ENCODE data around the gene ECD.
"Not testable (repeated sequence)": the region's sequence is repeated elsewhere in the genome, so short reads cannot be mapped to it uniquely, and the experiment has no call there.

Gene ECD

DNA sequence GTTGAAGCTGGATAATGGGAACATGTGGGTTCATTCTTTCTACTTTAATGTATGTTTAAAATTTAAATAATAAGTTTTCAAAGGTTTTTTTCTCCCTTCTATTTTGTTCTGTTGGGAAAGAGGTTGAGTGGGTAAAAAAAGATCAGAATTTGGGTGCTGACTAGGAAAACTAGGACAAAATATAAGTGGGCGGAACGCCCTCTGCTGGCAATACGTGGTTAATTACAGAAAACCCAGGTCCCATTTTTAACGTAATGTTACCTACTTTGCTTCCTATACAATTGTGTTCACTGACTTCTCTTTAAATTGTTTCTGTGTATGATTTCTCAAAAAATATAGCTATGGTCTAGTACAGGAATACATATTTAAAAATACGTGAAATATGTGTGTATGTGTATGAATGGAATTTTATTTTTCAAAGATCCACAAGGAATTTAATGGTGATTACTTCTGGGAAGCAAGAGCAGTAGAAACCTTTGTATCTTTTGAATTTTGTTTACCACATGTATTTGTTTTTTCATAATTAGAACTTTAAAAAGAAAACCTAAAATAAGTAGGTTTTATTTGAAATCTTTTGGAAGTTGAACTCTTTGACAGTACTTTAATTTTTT is 8.7 kb downstream of the ECD start:
- DNase-seq (ENCODE audit: low read depth): peak; percentile 21

DNA sequence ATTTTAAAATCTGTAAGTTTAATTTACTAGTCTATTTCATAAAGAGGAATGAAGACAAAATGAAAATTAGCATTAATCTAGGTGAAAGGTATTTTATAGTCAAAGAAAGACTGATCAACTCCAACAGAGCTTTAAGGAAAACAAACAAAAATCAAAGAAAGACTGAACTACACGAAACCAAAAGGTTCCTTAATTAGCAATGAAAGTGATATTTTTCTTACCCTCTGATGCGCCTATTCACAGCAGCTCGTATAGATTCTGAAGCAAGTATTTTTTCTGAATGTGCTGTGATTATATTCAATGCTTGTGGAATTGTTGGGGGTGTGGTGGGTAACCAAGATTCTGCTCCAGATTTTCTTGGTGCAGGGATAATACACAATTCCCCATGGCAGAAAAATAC is 11.8 kb downstream of the ECD start:
- no peak for DNase-seq (ENCODE audit: low read depth)

DNA sequence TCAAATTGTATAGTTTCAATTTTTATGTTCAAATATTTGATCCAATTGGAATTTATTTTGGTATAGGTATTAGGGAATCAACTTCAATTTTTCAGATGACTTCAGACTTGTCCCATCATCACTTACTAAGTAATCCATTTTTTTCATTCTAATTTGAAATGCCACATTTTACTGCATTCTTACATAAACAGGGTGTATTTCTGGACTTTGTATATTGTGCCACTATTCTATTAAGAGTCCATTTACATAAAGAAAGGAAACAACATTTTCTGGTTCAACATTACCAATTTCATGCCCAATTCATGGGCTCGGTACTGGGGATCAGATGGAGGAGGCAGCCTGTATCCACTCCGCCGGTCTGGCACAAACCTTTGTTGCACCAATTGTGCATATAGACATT is 15.8 kb downstream of the ECD start:
- no peak for DNase-seq (ENCODE audit: low read depth)

GRCh38 chr10:73150633-73151413 is 17.0 kb downstream of the ECD start:
- not testable (repeated sequence) for DNase-seq (ENCODE audit: low read depth)

- DNase-seq (ENCODE audit: low read depth): no peak
Observed at GRCh38 chr10:73141603-73142002, 26.2 kb downstream of the ECD start.

DNA sequence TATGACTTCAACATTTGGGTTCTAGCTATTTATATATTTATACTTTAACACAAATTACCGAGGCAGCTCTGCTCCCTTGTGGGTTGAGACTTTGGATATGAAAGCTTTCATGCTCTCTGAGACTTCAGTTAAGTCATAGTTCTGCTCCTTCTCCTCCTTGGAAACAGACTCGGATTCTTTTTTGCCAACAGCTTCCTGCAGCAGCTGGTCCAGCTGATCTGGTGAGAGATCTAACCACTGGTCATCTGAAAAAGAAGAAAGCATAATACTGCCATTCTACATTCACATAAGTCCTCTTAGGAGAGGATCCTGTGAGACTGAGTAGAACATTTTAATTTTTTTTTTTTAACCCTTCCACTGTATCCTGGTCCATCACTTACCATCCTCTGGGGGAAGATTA is 28.6 kb downstream of the ECD start:
- no peak for DNase-seq (ENCODE audit: low read depth)

- DNase-seq (ENCODE audit: low read depth): no peak
Observed at GRCh38 chr10:73136627-73137026, 31.2 kb downstream of the ECD start.

DNA sequence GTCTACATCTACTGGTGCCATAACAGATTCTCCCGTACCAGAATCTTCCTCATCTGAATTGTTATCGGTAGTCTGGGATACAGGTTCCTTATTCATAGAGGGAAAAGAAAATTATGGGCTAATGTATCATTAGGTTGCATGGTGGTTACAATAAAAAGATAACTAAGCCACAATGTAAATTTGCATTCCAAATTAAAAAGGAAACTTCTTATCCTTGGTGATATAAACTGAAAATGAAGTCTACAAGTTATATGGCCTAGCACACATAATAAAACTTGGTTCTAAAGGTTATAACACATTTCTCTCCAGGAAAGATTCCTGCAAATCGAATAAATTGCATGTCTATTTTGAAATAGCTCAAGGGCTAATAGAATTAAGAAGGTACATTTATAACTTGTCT is 33.1 kb downstream of the ECD start:
- no peak for DNase-seq (ENCODE audit: low read depth)

DNA sequence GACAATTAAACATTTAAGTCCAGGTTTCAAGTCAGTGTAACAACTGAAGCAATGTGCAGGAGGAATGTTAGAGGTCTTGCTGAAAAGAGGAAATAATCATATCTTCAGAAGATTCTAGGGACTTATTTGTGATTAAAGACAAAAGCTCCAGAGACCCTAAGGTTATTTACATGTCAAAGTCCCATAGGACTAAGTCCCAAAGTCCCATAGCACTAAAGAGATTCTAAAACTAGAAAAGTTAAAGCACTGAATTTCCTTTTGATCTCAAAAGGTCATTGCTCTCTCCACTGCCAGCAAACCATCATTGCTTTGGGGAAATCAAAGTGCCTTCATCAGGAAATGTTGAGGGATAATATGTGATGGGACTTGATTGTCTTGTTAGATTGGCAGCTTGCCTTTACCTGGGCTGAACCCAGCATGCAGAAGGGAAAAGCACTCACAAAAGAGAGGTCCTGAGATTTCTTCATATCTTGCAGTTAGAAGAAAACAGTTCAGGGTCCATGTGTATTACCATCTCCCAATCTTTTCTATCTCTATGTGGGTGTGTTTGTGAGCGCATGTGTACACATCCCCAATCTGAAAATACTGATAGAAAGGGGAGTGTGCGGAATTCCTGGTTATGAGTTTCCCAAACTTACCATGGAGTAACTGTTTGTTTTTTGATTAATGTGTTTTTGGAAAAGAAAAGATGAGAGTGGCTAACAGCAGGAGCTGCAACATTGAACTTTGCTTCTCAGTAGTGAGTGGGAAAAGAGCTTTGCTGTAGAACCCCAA is 35.7 kb downstream of the ECD start:
- DNase-seq (ENCODE audit: low read depth): no peak

GRCh38 chr10:73131301-73131700 is 36.5 kb downstream of the ECD start:
- DNase-seq (ENCODE audit: low read depth): no peak

DNA sequence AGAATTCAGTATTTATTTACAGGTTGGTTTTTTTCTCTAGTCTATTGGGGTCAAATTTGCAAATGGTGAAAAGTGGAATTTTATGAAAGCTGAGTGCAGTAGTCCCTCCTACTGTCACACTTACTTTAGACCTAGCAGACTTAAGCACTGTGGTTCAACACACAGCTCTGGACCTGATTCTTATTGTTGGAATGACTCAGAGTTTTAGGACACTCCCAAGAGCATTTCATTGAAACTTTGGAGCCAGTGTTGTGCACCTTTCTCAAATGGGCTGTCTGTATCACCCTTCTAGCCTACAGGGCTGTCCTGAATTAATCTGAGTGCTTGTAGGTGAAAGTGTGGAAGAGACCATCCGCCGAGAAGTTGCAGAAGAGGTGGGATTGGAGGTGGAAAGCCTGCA is 41.5 kb downstream of the ECD start:
- DNase-seq (ENCODE audit: low read depth): no peak

- no peak for DNase-seq (ENCODE audit: low read depth)
Observed at GRCh38 chr10:73119952-73120351, 47.9 kb downstream of the ECD start.

DNA sequence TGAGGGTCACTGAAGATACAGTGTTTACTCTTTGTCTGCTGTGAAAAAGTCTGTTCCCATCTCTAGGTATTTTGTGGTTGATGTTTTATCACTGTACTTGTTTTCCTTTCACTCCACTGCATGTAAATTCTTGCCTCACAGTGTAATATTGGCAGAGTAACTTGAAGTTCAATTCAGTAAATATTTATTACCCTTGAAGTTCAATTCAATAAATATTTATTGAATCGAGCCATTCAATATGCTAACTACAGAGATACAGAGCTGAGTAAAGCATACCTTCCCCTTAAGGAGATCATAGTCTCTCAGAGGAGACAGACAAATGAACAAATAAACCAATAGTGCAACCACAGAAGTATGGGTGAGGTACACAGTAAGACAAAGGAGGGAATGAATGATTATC is 48.4 kb downstream of the ECD start:
- no peak for DNase-seq (ENCODE audit: low read depth)

DNA sequence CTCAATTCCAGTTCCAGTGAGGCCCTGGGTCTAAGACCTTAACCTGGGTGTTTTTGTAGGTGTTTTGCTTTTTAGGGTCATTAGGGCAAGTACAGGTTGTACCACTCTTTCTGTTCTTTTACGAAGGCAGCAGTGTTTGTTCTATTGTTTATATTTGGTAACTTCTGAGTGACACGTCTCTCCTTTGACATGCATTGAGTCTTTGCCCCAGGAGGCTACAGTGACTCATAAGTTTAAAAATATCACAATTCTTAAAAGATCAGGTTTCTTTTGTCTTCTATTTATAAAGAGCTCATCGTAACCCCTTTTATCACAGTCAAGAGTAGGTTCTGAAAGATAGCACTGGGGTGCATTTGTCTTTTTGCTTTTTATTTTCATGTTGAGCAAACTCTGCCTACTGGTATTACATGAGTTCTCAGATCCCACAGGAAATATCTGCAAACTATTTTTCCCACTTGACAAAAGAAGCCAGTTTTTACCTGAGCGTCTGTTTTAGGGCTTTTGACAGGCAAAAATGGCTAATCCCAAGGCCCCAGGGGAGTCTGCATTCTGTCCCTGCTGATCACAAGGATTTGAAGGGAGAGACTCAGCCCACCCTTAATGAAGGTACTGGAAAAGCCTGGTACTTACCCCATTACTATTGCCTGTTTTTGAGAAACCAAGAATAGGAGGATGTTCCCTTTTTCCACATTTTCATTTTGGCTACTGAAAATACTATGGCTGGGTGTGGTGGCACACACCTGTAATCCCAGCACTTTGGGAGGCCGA is 49.6 kb downstream of the ECD start:
- no peak for DNase-seq (ENCODE audit: low read depth)

DNA sequence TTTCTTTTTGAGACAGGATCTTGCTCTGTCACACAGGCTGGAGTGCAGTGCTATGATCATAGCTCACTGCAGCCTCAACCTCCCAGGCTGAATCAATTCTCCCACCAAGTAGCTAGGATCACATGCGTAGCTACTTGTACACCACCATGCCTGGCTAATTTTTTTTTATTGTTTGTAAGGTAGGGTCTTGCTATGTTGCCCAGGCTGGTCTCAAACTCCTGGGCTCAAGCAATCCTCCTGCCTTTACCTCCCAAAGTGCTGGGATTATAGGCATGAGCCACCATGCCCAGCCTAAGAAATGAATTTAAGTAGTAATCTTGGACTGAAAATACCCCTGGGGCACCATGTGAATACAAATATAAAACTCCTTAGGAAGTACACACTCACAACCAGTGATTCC is 51.8 kb downstream of the ECD start:
- no peak for DNase-seq (ENCODE audit: low read depth)

GRCh38 chr10:73113551-73113950 is 54.3 kb downstream of the ECD start:
- DNase-seq (ENCODE audit: low read depth): no peak

- not testable (repeated sequence) for DNase-seq (ENCODE audit: low read depth)
Observed at GRCh38 chr10:73112032-73112431, 55.8 kb downstream of the ECD start.

DNA sequence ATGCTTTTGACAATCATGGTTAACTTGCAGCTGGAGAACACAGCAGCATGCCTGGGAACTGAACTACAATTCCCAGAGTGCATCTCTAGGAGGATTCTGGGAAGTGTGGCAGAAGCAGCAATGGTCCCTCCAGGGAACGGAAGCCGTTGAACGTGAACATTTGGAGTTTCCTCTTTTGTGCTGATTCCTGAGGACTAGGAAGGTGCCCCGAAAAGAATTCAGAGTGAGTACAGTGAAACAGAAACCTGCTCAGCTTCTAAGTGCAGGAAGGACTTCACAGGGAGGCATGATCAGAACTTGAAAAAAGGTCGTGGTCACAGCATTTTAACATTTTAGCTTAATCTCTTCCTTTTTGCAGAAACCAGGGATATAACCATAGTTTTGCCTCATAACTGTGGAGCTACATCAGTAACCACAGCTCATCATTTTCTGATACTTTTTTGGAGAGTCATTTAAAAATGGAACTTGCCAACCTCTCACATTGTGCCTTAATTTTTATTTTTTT is 57.4 kb downstream of the ECD start, which contains the start of gene NUDT13:
NUDT13 (plus strand) TSS at position 111 of the 505 bp plus-strand sequence. CDS start 3,911 bp downstream, outside the sequence.
- DNase-seq (ENCODE audit: low read depth): peak; percentile 58

GRCh38 chr10:73109248-73109652 is 58.6 kb downstream of the ECD start:
- not testable (repeated sequence) for DNase-seq (ENCODE audit: low read depth)

DNA sequence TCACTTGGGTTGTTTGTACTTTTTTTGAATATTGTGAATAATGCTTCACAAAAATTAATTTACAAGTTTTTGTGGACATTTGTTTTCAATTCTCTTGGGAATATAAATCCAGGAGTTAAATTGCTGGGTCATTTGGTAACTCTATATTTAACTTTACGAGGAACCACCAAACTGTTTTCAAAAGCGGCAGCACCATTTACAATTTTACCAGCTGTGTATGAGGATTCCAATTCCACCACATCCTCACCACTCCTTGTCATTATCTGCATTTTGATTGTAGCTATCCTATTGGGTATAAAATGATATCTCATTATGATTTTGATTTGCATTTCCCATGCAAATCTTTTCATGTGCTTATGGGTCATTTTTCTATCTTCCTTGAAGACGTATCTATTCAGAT is 61.5 kb downstream of the ECD start:
- DNase-seq (ENCODE audit: low read depth): no peak

DNA sequence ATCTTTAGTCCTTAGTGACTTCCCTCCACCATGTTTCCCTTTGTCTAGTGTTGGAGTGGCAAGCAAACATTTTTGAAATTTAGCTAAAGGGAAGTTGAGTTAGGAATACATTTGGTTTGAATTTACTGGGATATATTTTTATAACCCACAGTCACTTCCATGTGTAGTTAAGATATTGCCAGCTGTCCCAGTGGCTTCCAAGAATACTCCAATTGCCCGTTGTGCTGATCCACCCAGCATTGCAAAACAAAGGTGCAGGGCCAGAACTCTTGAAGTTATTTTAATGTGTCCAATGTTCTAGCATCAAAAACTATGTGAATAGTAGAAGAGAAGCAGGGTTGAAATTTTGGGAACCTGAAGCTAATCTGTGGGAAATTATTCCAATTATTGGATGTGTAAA is 68.7 kb downstream of the ECD start:
- no peak for DNase-seq (ENCODE audit: low read depth)

- DNase-seq (ENCODE audit: low read depth): no peak
Observed at GRCh38 chr10:73097305-73097670, 70.5 kb downstream of the ECD start.
